ENCODE measurements around the gene PXDC1.

DNA sequence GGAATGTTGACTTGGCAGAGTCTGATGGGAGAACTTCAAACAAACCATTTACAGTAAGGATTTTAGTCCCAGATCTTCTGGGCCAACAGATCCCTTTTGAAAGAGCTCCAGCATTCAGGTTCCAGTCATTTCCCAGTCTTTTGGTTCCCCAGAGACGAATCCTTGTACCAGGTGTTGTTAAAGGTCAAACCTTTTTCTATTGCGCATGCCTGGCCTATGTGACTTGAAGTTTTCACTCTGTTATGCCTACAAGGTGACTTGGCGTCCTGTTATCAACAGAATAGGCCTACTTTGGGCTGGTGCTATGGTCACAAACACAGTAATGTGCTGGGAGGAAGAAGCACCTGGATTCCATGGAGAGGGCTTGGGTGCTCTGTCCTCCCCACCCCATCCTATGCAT is 52.3 kb downstream of the PXDC1 start:
- TF ChIP-seq POLR2A (IDR thresholded peaks at IDR 0.05) (no peak), POLR2AphosphoS5 (IDR thresholded peaks at IDR 0.05; ENCODE audit: insufficient read depth in 1 of 2, low read depth in 1 of 2) (no peak)
